Uterus (tissue), 4 donors: Measurements from ENCODE around the gene ANKRD63. TPM values are rescaled to one million over a fixed set of nuclear protein-coding genes. Genes with fewer than 3 reads are reported as not detected.

Source experiments
- DNase-seq, 2 donors: peaks; one replicate each; pipeline ENCODE4 v3.0.0-alpha.2; 2019 to 2020
- H3K27ac ChIP-seq, 2 donors: fragments of 200-600 bp; sonication (generic); 1 replicate in 1 of 2; 2 replicates in 1 of 2; pipeline ENCODE4 v1.5.1; 2016 to 2018
- H3K27me3 ChIP-seq, 2 donors: fragments of 200-600 bp; sonication (generic); one replicate each; pipeline ENCODE4 v1.5.1; 2018 to 2019; ENCODE audit warnings: control low read depth in 1 of 2
- H3K36me3 ChIP-seq, 2 donors: fragments of 200-600 bp; sonication (generic); one replicate each; pipeline ENCODE4 v1.5.1; 2019; ENCODE audit warnings: control low read depth in 1 of 2
- H3K4me1 ChIP-seq, 2 donors: fragments of 200-600 bp; sonication (generic); one replicate each; pipeline ENCODE4 v1.5.1; 2018 to 2019; ENCODE audit warnings: control low read depth in 1 of 2
- H3K4me3 ChIP-seq, 2 donors: fragments of 200-600 bp; sonication (generic); 1 replicate in 1 of 2; 2 replicates in 1 of 2; pipeline ENCODE4 v1.5.1; 2018 to 2019; ENCODE audit warnings: mild to moderate bottlenecking in 1 of 2
- H3K9me3 ChIP-seq, 2 donors: fragments of 200-600 bp; sonication (generic); one replicate each; pipeline ENCODE4 v1.5.1; 2019; ENCODE audit warnings: control low read depth in 1 of 2
- CTCF ChIP-seq, 4 experiments: fragments of 200-600 bp in 2 of 4; fragments of 450-650 bp in 2 of 4; sonication (generic) in 2 of 4; IDR thresholded peaks; one replicate each; pipeline ENCODE4 v1.5.1; 2016 to 2019; ENCODE audit warnings: antibody characterized with exemption in 4 of 4, mild to moderate bottlenecking in 2 of 4, moderate library complexity in 1 of 4
- POLR2A ChIP-seq, 2 donors: fragments of 450-650 bp; IDR thresholded peaks; one replicate each; pipeline ENCODE4 v1.6.1; 2016; ENCODE audit warnings: antibody characterized with exemption in 2 of 2, mild to moderate bottlenecking in 1 of 2, moderate library complexity in 1 of 2
- intact Hi-C: fragments of 100-400 bp; cut with DNase I; formaldehyde crosslinking; loops from one replicate; pipeline ENCODE4 v1.15.1; 2023; ENCODE audit warnings: low total_unique reads
- total RNA-seq, 4 donors: library from RNA; depleted of rRNA in 3 of 4; stranded (reverse); fragments of >200 nt in 3 of 4; gene quantifications; one replicate each; pipeline versions ENCODE4 v1.1.0 to v1.2.4, GENCODE V29; 2014 to 2023
- donor health status: DM: yes; HTN: yes; CAD: no.

The ANKRD63 gene
- total RNA-seq, 4 donors from 2014 or later, result 0.28 to 0.52 TPM; not detected in 2

GRCh38 chr15:40310993-40311392 lies 28.1 kb upstream of the ANKRD63 start:
- no peak for DNase-seq
- H3K4me1 ChIP-seq, result no peaks in the 10 kb centered on the region
- H3K36me3 ChIP-seq, result no peaks in the 10 kb centered on the region
- H3K4me3 ChIP-seq, result no peak overlapping the region
- no peak overlapping the region for H3K27ac ChIP-seq
- no peaks in the 10 kb centered on the region for H3K27me3 ChIP-seq
- H3K9me3 ChIP-seq, result no peaks in the 10 kb centered on the region
- TF ChIP-seq POLR2A (IDR thresholded peaks at IDR 0.05) (no peak), CTCF (IDR thresholded peaks at IDR 0.05) (no peak)
- intact Hi-C loops, result no loop called here

- no peaks in the 10 kb centered on the region for H3K4me1 ChIP-seq
- DNase-seq, result no peak
Measured at GRCh38 chr15:40310001-40310959, 27.4 kb upstream of the ANKRD63 start.

DNA sequence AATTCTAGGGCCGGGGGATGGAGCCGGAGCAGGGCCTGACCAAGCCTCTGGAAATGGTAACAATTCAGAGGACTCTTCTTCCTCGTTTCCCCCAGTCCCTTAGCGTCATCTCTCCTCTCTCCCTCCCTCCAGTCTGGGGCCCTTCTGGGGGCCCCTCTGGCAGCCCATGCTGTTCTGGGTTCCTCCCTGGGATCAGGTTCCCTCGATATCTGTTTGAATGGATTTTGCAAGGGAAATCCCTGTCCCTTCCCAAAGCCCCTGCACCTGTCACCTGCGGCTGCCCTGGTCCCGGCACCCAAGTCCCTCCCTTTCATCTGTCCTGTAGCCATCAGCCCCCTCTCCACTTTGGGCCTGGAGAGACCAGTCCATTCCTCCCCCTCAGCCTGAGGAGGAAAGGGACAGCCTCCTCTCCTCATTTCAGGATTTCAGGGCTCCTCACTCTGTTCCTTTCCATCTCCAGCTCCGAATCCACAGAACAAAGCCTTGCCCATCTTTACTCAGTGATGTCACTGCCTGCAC lies 26.5 kb upstream of the ANKRD63 start:
- Histone ChIP-seq H3K27ac (no peak overlapping the region), H3K27me3 (no peaks in the 10 kb centered on the region), H3K4me1 (no peaks in the 10 kb centered on the region), H3K36me3 (no peaks in the 10 kb centered on the region), H3K4me3 (no peak overlapping the region), H3K9me3 (no peaks in the 10 kb centered on the region)
- no peak for DNase-seq
- TF ChIP-seq POLR2A (IDR thresholded peaks at IDR 0.05), result no peak
- TF ChIP-seq CTCF (IDR thresholded peaks at IDR 0.05), result no peak
- intact Hi-C loops, result no loop called here

More at GRCh38 chr15:40310001-40310959, 27.4 kb upstream of the ANKRD63 start:
- Histone ChIP-seq H3K27ac (no peak overlapping the region), H3K4me3 (no peak overlapping the region), H3K9me3 (no peaks in the 10 kb centered on the region), H3K36me3 (no peaks in the 10 kb centered on the region), H3K27me3 (no peaks in the 10 kb centered on the region)
- no peak for TF ChIP-seq POLR2A (IDR thresholded peaks at IDR 0.05)
- peak; percentile 30 to 49 (median 42) for TF ChIP-seq CTCF (IDR thresholded peaks at IDR 0.05)
- intact Hi-C loops, result no loop called here

- H3K4me1 ChIP-seq, result no peaks in the 10 kb centered on the region
- TF ChIP-seq POLR2A (IDR thresholded peaks at IDR 0.05) (no peak), CTCF (IDR thresholded peaks at IDR 0.05) (no peak)
- no peak within 1 kb of the TSS for H3K4me3 ChIP-seq
- no peaks in the 10 kb centered on the region for H3K27me3 ChIP-seq
- no peaks in the 10 kb centered on the region for H3K9me3 ChIP-seq
- no peaks in the 10 kb centered on the region for H3K36me3 ChIP-seq
- DNase-seq, result no peak
- intact Hi-C loops, result no loop called here
- no peak within 1 kb of the TSS for H3K27ac ChIP-seq
Measured at GRCh38 chr15:40307421-40308211, 24.8 kb upstream of the ANKRD63 start, which contains the start of gene PLCB2. Gene PLCB2, minus strand, starts transcription at chr15:40307935. Its CDS starts 263 bp downstream, at chr15:40307672.
